HG03045 (cell line): Measurements from ENCODE around the gene HEXIM1.

ENCODE experiments used
- ATAC-seq: cut with Tn5 transposase; IDR thresholded peaks from one replicate; pipeline ENCODE4 v1.9.1; 2021; ENCODE audit warnings: mild to moderate bottlenecking, moderate library complexity; ENCODE audit not compliant: unreplicated experiment

HEXIM1 gene

GRCh38 chr17:45168991-45169752, 20.9 kb downstream of the HEXIM1 start:
- ATAC-seq, result no peak

GRCh38 chr17:45170280-45170930, 22.1 kb downstream of the HEXIM1 start:
- no peak for ATAC-seq

- ATAC-seq, result no peak
Observed at GRCh38 chr17:45170931-45171337, 22.7 kb downstream of the HEXIM1 start.

DNA sequence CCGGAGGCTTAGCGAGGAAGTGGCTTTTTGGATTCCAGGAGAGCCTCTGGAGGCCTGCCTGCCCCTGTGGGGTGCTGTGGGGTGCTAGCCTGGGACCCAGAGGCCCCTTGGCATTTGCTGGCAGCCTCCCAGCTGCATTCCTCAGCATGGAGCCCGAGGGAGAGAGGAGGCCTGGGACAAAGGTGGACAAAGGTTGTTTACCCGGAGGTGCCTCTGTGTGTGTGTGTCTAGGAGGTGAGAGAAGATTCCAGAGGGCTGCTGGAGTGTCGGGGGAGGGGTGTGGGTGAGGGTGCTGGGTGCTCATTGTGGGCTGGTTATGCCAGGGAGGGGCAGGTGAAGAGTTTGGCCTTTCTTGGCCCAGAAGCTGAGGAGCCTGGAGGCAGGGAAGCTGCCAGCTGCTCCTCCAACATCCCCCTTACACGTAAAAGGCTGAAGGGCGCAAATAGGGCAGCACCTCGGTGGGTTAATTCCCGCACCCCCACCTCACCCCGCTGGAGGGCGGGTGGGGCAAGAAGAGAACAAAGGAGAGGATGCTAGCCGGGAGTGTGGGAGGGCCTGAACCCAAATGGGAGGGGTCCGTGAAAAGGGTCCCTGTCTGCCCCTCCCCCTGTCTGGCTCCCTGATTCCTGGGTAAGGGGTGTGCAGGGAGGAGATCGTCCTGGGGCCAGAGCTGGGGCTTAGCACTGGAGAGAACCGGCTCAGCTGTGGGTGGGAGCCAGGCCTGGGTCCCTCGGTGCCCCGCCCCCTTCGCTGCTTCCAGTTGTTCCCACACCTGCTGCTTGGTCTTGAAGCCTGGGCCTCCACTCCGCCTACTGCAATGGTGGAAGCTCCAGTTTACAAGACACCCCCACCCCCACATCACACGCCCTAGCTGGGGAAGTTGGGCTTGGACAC, 23.3 kb downstream of the HEXIM1 start:
- ATAC-seq, result no peak

DNA sequence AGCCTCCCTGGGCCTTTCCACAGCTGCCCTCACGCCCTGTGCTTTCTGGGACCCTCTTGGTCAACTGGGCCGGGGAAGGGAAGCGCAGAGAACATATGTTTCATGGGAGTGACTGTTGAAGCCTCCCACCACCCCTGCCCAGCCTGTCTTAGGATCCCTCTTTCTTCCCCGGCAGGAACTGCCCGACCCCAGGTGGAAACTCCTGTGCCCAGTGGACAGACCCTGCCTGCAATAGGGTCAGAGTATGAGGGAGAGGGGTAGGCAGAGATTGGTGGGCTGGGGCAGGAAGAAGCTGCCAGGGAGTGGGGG, 23.9 kb downstream of the HEXIM1 start:
- no peak for ATAC-seq

GRCh38 chr17:45172541-45173286, 24.4 kb downstream of the HEXIM1 start:
- no peak for ATAC-seq

GRCh38 chr17:45175759-45176115, 27.5 kb downstream of the HEXIM1 start:
- ATAC-seq, result no peak

DNA sequence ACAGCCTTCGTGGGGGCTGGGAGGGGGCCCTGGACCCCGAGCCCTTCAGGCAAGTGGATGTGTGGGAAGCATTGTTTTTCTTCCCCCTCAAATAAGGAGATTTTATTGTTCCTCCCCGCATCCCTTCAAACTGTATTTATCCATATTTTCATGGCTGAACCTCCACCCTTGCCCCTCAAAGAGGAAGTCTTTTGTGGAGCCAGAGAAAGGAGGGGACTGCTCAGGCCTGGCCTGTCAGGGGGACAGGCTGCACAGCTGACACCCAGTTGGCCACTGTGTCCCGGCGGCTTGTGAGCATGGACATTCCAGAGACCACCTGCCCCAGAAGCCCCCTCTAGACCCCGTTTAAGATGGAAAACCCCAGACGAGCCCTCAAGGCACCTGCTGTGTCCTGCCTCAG, 29.3 kb downstream of the HEXIM1 start:
- no peak for ATAC-seq

DNA sequence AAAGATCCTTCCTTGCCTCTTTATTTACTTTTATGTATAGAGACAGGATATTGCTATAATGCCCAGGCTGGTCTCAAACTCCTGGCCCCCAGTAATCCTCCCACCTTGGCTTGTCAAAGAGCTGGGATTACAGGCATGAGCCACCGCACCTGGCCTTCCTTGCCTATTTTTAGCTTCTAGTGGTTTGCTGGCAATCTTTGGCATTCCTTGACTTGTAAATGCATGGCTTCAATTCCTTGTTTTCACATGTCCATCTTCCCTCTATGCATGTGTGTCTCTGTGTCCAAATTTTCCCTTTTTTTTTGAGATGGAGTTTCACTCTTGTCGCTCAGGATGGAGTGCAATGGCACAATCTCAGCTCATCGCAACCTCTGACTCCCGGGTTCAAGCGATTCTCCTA, 35.9 kb downstream of the HEXIM1 start:
- no peak for ATAC-seq

GRCh38 chr17:45186801-45187354, 38.6 kb downstream of the HEXIM1 start:
- ATAC-seq, result no peak

GRCh38 chr17:45189009-45189408, 40.7 kb downstream of the HEXIM1 start:
- ATAC-seq, result no peak

DNA sequence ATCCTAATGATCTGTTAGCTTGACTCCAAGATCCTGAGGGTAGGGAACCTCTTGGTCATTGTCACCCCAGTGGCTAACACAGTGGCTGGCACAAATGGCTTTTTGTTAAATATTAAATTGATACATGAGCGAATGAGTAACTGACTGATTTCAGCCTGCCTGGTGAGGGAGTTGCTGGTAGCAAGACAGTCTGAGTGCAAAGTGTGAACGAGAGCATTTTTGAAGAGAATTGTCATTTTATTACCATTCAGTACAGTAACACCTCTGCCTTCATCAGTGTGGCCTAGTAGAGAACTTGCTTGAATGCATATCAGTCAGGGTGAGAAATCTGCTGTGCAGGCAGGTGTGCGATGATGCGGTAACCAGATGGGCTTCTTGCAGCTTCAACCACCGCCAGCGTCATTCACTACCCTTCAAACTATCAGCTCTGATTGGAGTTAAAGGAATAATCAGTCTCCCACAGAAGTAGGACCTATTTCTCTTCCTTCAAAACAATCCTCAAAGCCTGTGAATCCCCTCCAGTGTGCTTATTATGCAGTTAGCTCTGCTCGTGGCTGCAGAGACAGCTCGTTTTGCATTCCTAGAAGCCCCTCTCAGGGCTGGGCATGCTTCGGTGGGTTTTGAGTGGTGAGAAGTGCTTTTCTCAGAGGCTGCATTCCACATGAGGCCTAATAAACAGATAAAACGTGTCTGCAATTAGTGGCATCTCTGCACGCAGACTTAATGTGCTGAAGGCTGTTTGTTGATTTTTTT, 42.4 kb downstream of the HEXIM1 start:
- no peak for ATAC-seq

GRCh38 chr17:45195424-45195823, 47.1 kb downstream of the HEXIM1 start:
- no peak for ATAC-seq

DNA sequence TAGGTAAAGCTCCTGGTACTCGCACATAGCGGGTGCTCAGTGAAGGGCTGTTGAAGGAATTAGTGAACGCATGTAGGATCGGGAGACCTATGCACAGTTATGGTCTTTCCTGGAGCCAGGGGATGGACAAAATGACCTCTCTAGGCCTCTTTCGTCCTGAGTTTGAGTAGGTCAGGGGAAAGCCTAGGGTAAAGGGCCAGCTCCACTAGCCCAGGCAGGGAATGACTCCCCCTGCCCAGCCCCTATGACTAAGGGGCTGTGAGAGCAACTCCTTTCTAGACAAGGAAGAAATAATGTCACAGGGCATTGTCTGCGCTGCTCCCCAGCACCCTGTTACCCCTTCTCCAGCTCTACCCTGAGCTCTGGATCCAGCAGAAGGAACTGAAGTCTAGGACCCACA, 48.8 kb downstream of the HEXIM1 start:
- ATAC-seq, result no peak

DNA sequence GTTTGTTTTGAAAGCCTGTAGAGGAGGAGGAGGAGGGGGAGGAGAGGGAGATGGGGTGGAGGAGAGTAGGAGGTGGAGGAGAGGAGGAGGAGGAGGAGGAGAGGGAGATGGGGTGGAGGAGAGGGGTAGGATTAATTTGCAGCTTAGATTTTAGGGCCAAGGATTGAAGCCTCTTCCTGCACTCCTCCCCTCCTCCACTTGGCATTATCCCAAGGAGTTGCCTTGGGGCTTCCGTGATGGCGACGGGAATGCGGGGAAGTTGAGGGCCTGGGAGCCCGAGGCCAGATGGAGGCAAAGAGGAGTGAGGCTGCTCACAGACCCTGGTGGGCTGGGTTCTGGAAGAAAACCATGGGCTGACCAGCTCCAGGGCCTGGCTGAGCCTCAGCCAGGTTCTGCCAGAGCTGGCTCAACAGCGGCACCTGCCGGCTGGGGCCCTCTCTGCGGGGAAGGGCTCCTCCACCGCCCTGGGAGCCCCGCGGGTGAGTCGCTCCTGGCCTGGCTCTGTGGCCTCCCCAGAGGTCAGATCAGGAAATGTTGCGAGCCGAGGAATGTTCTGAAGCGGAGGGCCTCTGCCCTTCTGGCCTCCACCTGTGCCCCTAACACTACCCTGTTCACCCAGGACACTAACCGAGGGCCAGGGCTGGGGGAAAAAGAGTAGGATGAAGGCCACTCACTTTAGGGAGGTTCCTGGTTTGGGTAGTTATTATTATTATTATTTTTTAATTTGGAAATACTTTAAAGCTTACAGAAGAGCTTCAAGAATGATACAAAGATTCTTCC, 49.5 kb downstream of the HEXIM1 start:
- peak; percentile 72 for ATAC-seq

- ATAC-seq, result no peak
Observed at GRCh38 chr17:45200701-45201100, 52.4 kb downstream of the HEXIM1 start.

GRCh38 chr17:45201457-45201856, 53.2 kb downstream of the HEXIM1 start:
- no peak for ATAC-seq
